Hematopoietic multipotent progenitor cell treated with erythropoietin and hydrocortisone succinate and interleukin-3 and kit ligand, for 17 days (in vitro differentiated cells): ENCODE data around the gene HIRA.

Source experiments
- DNase-seq: peaks from one replicate; pipeline ENCODE4 v3.0.0-alpha.2; 2015; ENCODE audit warnings: low spot score

HIRA gene

DNA sequence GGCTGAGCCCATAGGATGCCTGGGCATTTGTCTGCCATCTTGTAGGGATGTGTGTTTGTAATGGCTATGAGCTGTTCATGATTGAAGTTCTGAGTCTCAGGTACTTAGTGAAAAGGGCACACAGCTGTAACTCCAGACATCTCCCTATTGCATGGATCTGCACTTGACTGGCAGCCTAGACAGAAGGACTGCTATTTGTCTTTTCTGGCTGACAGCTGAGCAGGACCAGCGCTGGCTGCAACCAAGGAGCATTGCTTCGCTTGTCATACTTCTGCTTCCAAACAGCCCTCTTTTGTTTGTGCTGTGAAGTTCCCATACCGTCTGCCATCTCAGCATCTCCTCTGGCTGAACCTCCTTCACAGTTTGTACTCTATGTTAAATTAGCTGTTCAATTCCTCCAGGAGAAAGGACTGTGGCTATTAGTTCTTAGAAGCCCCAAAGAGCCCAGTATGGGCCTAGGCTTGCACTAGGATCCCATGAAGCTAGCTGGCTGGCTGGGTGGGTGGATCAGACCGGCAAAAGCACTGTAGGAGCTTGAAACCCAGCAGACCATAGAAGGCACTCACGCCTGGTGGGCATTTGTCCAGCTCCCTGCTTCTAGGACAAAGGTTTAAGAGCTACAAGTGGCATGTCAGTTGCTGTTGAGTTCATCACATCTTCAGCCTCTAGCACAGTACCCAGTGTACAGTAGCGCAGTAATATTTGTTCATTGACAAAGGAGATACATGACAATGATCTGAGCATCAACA lies 20.4 kb downstream of the HIRA start:
- DNase-seq, result no peak

DNA sequence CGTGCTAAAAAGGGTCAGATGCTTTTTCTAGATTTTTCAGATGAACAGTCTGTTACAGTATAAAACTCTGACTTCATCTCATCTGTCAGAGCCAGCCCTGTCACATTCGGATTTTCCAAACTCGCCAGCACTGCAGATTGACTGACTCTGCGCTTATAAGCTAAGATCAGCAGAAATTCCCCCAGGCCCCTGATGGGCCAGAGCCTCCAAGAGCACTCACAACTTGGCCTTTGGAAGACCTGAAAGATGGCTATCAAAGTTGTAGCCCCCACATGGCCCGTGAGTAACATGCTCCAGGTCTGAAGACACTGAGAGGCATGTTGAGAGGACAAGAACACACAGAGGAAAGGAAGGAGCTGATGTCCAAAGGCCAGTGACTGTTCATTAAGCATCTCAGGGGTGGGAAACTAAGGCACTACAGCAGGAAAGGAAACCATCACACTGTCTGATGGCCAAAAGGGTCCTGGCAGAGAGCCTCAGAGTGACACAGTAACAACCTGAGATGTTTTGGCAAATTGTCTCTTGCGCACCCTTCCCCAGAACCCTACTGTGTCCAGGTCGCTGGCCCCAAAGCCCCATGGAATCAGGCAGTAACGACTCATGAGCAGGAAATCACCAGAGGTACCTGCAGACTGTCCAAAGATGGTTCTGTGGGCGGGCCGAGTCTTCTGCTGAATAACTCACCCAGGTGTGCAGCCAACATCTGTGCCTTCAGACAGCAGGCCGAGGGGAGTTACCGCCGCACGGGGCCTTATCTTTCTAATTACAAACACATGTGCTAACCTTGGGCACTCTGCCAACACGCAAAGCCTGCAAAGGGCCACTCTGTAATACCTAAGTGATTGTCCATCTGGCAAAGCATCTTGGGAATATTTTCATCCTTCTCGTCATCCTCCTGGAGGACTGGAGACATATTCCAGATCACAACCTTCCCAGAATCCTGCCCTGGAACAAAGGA lies 23.6 kb downstream of the HIRA start:
- DNase-seq, result peak; percentile 83

DNA sequence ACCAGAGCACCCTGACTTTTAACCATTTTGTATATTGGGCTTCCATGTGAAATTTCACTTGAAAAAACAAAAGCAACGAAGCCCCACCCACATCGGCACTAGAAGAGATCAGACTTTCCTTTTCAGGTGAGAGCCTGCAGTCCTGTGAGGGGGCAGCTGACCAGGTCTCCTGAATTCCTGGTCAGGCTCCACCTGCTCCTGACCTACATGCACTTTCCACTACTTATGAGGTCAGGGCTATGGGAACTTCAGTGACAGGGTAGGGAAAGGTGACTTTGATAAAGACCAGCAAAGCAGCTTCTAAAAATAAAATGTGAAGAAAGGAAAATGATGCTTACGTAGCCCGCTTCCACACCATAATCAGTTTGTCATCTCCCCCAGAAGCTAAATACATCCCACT lies 24.7 kb downstream of the HIRA start:
- no peak for DNase-seq

DNA sequence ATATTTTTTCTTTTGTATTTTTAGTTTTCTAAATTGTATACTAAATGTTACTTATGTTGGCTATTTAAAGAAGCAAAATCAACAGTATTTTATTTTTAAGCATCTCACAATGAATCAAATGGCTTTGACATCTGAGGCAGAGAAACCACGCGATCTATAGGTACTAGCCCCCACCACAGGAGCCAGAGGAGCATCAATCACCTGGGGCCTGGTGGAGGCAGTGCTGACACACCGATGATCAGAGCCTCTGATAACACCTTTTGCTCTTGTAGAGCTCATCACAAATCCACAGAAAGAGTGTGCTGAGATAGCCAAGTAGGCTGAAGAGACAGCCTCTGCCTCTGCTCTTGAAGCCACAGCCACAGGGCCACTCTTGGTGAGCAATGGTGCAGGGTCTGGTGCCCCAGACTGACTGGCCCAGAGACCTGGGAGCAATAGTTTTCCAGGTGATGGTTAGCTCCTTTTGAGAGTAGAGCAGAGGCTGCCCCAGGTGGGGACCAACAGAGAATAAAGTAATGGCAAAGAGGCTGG lies 25.2 kb downstream of the HIRA start:
- DNase-seq, result no peak

DNA sequence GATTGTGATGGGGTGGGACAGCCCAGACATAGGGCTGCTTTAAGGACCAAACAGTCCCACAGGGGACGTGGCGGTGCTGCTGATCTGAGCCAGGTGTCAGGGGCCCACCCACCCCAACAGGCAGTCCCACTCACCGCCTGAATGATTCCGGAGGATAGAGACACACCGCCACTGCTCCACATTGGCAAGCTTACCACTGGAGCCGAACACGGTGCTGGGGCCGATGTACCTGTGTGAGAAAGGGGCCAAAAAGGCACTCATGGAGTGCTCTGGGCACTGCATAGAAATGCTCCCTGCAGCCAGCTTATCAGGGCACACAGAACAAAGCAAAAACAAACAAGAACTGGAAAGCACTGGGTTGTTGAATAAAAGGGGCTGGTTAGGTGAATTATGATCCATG lies 25.9 kb downstream of the HIRA start:
- DNase-seq, result no peak

DNA sequence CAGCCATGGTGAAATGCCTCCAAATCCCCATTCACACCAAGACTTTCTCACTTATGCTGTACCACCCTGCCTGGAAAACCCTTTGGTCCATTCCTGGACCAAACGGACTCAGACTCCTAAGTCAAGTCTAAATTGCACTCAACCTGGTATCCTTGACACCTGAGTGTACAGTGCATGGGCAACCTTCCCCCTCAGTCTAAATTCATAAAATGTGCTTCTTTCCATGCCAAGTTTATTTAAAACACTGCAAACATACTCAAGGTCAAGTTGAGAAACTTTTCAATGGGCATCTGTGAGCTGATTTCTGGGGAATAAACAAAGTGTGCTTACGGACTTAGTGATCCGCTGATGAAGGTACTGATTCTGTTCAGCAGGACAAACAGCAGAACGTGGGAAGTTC lies 26.4 kb downstream of the HIRA start:
- no peak for DNase-seq

DNA sequence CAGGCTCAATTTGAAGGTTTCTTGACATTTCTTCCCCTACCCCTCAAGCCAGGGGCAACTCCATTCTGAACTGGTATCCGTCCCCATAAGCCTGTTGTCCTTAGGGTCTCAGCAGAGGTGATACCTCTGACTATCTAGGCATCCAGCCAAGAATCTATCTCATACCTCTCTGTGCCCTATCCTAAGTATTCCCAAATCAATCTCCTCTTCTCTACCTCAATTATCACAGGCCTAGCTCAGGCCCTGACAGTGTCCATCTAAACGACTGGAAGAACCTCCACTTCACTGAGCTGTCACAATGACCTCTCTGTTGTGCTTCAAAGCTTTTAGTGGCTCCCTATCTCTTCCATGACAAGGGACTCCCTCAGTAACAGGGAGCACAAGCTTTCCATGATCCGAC lies 26.9 kb downstream of the HIRA start:
- no peak for DNase-seq

DNA sequence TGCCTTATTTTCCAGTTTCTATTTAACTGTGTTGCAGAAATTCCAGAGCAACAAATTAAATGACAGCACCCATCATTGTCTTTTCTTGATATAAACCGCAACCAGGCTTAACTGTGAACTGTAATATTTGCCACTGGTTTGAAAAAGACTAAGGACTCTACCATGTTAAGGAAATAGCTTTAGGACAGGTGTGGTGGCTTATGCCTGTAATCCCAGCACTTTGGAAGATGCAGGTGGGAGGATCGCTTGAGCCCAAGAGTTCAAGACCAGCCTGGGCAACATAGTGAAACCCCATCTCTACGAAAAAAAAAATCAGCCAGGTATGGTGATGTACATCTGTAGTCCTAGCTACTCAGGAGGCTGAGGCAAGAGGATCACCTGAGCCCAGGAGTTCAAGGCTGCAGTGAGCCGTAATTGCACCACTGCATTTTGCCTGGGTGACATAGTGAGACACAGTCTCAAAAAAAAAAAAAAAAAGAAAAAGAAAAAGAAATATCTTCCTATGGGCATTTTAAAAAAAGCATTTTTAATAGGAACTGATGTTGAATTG lies 28.8 kb downstream of the HIRA start:
- no peak for DNase-seq

DNA sequence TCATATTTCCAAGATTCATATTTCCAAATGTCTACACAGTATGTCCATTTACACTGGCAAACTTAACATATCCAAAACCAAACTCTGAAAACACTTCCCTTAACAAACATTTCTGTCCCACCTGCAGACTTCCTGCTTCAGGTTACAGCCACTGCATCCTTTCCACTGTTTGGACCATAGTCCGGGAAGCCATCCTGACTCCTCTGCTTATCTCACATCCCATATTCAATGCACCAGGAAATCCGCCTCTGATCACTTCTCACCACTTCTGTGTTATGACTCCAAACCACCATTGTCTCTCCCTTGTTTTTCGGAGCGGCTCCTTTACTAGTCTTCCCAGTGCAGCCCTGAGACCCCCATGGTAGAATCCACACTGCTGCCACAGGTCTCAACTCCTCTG lies 30.1 kb downstream of the HIRA start:
- DNase-seq, result no peak

DNA sequence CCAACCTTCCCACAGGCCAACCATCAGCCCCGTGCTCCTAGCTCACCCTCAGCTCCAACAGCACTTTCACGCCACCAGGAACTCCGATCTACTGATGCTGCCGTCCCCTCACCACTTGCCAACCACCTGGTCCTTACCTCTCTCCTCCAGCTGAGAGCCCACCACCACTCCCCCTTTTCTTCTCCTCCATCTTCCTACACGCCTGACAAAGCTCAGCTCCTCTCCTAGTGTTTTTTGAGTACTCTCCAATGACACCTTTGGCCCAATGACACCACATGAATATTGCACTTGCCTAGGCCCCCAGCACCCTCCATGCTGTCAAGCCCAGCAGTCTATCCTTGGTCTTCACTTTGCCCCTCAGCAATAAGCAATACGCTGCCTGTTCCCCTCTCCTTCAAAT lies 30.7 kb downstream of the HIRA start:
- DNase-seq, result no peak

DNA sequence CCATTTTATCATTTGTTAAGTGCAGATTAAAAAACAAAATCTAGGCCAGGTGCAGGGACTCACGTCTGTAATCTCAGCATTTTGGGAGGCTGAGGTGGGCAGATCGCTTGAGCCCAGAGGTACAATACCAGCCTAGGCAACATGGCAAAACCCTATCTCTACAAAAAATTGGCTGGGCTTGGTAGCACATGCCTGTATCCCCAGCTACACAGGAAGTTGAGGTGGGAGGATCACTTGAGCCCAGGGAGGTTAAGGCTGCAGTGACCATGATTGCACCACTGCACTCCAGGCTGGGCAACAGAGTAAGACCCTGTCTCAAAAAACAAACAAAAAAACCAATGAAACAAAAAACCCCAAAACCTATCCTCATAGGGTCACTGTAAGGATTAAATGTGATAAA lies 32.9 kb downstream of the HIRA start:
- no peak for DNase-seq

DNA sequence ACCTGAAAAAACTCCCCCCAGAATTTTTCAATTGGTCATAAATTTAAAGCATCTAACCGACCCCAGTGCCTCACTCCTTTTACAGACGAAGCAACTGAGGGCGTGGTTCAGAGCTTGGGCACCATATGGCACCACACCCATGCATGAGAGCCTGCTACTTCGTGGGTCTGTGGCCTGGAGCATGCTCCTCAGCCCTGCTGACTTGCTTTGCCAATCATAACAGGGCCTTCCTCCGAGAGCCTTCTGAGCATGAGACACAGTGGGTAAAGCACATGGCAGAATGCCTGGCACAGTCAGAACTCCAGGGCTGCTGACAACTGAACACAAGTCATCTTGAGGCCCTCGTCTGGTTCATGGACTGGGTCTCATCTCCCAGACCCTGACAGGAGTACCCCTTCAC lies 33.3 kb downstream of the HIRA start:
- DNase-seq, result peak; percentile 89

DNA sequence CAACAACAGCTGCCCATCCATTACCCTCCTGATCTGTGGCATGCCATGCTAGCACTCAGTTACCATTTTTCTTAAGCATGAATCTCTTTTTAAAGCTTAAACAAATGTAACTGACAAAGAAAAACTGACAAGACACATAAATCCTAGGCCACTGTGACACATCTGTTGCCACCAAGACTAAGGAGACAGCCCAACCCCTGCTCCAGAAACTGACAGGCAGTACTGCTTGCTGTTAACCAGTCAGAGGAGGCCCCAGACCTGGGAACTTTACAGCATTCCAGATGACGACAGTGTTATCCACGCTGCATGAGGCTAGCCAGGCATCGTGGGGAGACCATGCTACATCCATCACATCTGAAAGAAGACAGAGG lies 33.8 kb downstream of the HIRA start:
- DNase-seq, result peak; percentile 64

DNA sequence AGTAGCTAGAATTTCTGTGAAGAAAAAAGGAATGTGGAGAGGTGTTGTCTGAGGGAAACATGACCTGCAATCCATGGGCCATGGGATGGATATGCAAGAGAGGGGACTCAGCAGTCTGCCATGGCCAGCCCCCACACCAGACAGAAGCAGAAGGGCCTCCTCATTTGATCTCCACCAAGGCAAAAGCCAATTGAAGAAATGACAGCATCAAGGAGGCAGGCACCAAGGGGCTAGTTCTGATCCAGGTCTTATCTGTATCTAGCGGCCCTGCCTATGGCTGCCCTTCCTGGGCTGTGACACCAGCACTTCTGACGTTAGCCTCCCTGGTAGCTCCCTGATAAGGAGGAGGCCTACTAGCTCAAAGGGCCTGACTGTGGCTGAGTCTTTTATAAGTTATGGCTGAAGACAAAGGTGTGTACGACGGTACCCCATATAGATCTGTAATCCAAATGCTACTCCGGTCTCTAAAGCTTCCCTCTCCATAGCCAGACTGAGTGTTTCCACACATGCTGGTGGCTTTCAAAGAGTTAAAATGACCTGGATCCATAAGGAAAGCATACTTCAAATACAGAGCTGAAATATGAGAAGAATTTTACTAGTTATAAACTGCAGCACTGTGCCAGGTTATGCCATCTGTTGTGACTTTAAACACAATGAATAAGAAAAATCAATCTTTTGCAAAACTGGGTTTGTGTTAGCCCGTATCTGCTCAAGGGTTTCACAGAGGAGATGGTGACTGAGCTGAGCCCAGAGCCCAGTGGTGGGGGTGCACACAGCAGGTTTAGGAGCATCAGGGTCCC lies 34.4 kb downstream of the HIRA start:
- DNase-seq, result peak; percentile 93

DNA sequence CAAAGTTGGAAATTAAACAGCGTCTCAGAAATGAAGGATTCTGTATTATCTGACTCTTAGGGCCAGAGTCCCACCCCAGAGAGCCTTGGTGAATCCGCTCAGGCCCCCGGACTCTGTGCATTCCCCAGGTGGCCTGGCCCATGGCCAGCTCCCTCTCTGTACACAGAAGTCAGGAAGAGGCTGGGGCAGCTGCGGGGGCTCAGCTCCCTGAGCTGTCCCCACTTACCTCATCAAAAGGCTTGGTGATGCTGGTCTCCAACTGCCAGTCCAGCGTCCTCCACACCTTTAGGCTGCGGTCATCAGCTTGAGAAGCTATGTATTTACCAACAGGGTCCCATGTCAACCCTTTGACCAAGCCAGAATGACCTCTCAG lies 35.0 kb downstream of the HIRA start:
- no peak for DNase-seq

DNA sequence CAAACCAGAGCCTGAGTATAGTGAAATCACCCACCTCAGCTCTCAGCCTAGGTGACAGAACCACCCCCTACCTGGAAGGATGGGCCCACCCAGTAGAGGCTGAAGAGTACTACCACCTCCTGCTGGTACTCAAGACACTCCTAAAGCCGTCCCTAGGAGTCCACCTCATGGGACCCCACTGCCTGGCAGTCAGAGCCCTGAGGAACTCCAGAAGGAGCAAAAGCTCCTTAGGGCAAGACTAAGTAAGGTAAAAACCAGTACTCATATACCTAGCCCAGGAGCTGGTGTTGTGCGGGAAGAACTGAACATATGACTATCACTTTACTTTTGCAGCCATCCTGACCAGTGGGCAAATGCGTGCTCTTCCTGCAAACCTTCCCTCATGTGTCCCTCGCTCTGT lies 36.3 kb downstream of the HIRA start:
- DNase-seq, result no peak

DNA sequence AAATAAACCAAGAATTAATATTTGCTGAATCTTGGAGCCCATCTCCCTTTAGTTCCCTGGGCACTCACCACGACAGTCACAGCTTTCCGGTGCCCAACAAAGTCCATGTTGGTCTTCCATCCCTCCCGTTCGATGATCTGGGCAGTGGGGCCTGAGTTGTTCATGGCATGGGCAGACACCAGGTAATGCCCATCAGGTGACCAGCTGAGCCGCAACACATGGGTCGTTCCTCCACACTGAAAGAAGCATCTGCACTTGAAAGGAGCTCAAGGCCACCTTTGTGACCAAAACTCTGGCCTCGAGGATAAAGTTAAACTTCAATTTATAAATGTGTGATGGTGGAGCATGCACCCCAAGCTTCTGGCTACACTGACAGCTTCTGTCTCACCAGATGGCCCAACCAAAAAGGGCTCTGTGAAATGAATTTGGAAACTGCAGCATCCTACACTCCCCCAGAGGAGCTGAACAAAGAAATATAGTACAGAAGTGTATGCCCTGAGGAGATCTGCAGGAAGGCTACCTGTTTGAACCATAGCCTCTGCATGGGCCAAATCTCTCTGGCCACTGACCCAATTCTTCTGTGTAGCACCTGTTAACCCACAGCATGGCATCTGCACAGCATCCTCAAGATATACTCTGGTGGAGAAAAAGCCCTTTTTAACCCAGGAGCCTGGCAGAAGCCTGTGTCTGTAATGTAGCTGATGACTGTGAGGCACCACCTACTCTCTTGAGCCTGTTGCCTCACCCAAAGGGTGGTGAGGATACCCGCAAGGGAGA lies 37.1 kb downstream of the HIRA start:
- no peak for DNase-seq

DNA sequence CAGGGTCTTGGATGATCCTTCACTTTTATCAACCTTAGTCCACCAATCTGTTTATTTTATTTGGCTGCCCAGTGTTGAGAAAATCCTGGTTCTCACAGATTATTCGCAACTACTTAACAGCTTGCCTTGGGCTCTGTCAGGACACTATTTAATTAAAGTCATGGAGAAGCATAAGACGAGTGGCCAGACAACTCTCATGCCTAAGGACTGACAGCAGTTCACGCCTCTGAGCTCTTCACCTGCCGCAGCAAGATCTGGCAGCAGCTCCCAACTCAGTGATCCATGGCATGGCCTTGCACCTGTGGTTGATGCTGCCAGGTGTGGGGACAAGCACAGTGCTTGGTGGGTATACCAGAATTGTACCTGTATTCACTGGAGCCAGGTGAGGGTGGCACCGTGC lies 37.8 kb downstream of the HIRA start:
- no peak for DNase-seq

DNA sequence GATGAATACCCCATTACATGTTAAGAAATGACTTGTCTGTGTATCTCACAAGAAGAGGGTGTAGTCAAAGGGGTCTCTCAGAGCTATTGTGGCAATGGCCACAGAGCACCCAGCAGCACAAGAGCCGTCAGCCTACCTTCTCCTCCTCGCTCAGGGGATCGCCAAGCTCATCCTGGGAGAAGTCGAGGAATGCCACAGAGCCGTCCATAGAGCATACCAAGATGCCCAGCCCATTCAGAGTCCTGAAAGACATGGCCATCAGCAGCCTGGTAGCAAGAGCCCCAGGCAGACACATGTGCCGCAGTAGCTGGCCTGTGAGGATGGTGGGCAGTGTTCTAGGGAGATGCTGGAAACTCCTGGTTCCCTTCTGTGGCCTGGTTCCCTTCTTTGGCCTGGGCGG lies 44.0 kb downstream of the HIRA start:
- DNase-seq, result no peak

DNA sequence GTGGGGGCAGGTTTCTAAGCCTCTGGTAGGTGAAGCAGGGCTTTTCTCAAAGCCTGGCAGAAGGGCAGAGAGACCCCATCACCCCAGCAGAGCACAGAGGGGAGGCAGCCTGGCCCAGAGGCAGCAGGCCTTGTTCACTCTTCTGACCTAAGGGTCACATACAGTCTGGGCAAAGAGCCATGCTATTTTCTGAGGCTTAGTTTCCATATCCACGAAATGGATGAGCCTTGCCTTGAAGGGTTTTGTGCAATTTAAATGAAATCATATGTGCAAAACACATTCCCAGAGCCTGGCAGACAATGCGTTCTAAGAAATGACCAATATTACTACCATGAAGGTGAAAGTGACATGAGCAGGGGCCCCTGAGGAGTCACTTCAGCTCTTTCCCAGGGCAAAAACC lies 44.5 kb downstream of the HIRA start:
- no peak for DNase-seq

DNA sequence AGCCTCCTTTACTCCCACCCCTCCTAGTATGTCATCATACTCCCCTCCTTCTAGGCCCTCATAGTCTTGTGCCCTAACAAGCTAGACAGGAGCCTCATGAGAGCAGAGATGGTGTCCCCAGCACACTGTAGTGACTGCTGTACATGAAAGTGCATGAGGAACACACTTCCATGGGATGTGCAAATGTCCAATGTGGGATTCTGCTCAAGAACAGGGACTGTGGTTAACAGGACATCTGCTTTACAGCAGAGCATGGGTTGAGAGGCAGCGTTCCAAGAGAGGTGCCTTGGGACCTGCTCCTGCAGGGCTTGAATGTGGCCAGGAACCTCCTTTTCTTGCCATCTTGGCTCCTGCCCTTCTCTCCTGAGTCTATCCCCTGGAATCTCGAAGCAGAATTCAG lies 45.3 kb downstream of the HIRA start:
- no peak for DNase-seq
